GM12891 (cell line): ENCODE measurements around the gene AQP5.

Experiments
- PAX5 ChIP-seq: IDR thresholded peaks from 2 replicates; pipeline ENCODE4 v1.6.1; 2011; ENCODE audit warnings: low read length, moderate library complexity, mild to moderate bottlenecking; ENCODE audit not compliant: insufficient read depth, severe bottlenecking
- POLR2A ChIP-seq: IDR thresholded peaks from 2 replicates; pipeline ENCODE4 v1.6.1; 2011; ENCODE audit warnings: low read depth, low read length, control low read depth
- POLR2AphosphoS5 ChIP-seq: IDR thresholded peaks from 2 replicates; pipeline ENCODE4 v1.6.1; 2011; ENCODE audit warnings: low read depth, low read length, control low read depth
- POU2F2 ChIP-seq: IDR thresholded peaks from 2 replicates; pipeline ENCODE4 v1.6.1; 2011; ENCODE audit warnings: low read depth, mild to moderate bottlenecking, control low read depth, low read length, moderate library complexity
- TAF1 ChIP-seq: IDR thresholded peaks from 2 replicates; pipeline ENCODE4 v1.6.1; 2011; ENCODE audit warnings: low read depth, low read length, control low read depth

DNA sequence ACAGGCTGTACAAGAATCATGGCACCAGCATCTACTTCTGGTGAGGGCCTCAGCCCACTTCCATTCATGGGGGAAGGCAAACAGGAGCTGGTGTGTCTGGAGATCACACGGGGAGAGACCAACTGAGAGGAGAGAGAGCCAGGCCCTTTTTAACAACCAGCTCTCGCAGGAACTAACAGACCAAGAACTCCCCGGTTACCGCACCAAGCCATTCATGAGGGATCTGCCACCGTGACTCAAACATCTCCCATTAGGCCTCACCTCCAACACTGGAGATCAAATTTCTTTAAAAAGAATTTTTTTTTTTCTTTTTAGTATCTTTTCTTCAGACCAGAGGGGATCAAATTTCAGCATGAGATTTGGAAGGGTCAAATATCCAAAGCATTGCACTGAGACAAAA, 27.9 kb upstream of the AQP5 start:
- TF ChIP-seq POLR2AphosphoS5 (no peak), POLR2A (no peak), TAF1 (no peak), PAX5 (no peak), POU2F2 (no peak)
